ENCODE measurements around the gene C5.

DNA sequence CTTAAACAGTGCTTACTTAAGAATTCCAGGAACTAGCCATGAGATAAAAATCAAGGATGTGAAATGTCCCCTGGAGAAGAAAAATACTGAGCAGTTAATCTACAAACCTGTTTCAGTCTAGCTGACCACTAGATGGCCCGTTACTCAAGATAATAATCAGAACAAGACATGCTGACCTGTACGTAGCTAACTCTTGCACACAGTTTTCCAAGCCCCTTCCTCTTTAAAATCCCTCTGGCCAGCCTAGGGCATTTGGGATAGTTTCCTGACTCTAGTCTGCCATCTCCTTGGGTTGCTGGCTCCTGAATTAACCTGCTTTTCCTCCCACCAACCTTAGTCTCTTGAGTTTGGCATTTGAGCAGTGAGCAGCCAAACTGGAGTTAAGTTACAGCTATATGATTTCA, 64.3 kb downstream of the C5 start:
- TF ChIP-seq, protein P1, sequence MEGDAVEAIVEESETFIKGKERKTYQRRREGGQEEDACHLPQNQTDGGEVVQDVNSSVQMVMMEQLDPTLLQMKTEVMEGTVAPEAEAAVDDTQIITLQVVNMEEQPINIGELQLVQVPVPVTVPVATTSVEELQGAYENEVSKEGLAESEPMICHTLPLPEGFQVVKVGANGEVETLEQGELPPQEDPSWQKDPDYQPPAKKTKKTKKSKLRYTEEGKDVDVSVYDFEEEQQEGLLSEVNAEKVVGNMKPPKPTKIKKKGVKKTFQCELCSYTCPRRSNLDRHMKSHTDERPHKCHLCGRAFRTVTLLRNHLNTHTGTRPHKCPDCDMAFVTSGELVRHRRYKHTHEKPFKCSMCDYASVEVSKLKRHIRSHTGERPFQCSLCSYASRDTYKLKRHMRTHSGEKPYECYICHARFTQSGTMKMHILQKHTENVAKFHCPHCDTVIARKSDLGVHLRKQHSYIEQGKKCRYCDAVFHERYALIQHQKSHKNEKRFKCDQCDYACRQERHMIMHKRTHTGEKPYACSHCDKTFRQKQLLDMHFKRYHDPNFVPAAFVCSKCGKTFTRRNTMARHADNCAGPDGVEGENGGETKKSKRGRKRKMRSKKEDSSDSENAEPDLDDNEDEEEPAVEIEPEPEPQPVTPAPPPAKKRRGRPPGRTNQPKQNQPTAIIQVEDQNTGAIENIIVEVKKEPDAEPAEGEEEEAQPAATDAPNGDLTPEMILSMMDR (IDR thresholded peaks at IDR 0.05), result no peak
- TF ChIP-seq POLR2A (IDR thresholded peaks at IDR 0.05), result no peak
